MM.1S (cell line): ENCODE measurements around the gene SEPTIN5.

Experiments
- DNase-seq: peaks from one replicate; pipeline ENCODE4 v3.0.0-alpha.2; 2015
- H2AFZ ChIP-seq: fragments of 300-600 bp; sonication (generic); 2 replicates; pipeline ENCODE4 v1.6.0; 2016; ENCODE audit warnings: antibody characterized with exemption, low read length
- H3F3A ChIP-seq: fragments of 300-600 bp; sonication (generic); 2 replicates; pipeline ENCODE4 v1.6.1; 2016; ENCODE audit warnings: mild to moderate bottlenecking, antibody characterized with exemption, low read length, moderate library complexity, mixed read lengths; ENCODE audit not compliant: insufficient read depth
- H3K27ac ChIP-seq: fragments of 300-600 bp; sonication (generic); 2 replicates; pipeline ENCODE4 v1.5.1; 2016; ENCODE audit warnings: mild to moderate bottlenecking, low read length
- H3K27me3 ChIP-seq: fragments of 300-600 bp; sonication (generic); replicated peaks from 2 replicates; pipeline ENCODE4 v1.6.0; 2016; ENCODE audit warnings: low read length; ENCODE audit not compliant: insufficient read depth
- H3K36me3 ChIP-seq: fragments of 300-600 bp; sonication (generic); replicated peaks from 2 replicates; pipeline ENCODE4 v1.6.1; 2016; ENCODE audit warnings: mild to moderate bottlenecking, low read length, mixed read lengths; ENCODE audit not compliant: insufficient read depth
- H3K4me1 ChIP-seq: fragments of 300-600 bp; sonication (generic); 2 replicates; pipeline ENCODE4 v1.6.1; 2016; ENCODE audit warnings: low read length, mixed read lengths
- H3K4me2 ChIP-seq: fragments of 300-600 bp; sonication (generic); 2 replicates; pipeline ENCODE4 v1.6.0; 2016; ENCODE audit warnings: low read depth, low read length
- H3K4me3 ChIP-seq: fragments of 300-600 bp; sonication (generic); 2 replicates; pipeline ENCODE4 v1.5.1; 2016; ENCODE audit warnings: low read length, mixed read lengths
- H3K79me2 ChIP-seq: fragments of 300-600 bp; sonication (generic); 2 replicates; pipeline ENCODE4 v1.6.1; 2016; ENCODE audit warnings: mixed run types, low read length, mixed read lengths
- H3K9ac ChIP-seq: fragments of 300-600 bp; sonication (generic); 2 replicates; pipeline ENCODE4 v1.6.1; 2016; ENCODE audit warnings: low read length, mixed read lengths
- H3K9me2 ChIP-seq: fragments of 300-600 bp; sonication (generic); replicated peaks from 2 replicates; pipeline ENCODE4 v1.6.1; 2016; ENCODE audit warnings: mild to moderate bottlenecking, low read length, mixed read lengths; ENCODE audit not compliant: insufficient read depth
- H3K9me3 ChIP-seq: fragments of 300-600 bp; sonication (generic); replicated peaks from 2 replicates; pipeline ENCODE4 v1.6.1; 2016; ENCODE audit warnings: mild to moderate bottlenecking, low read length, mixed read lengths; ENCODE audit not compliant: insufficient read depth
- H4K20me1 ChIP-seq: fragments of 300-600 bp; sonication (generic); 2 replicates; pipeline ENCODE4 v1.6.1; 2016; ENCODE audit warnings: mild to moderate bottlenecking, low read length, moderate library complexity, mixed read lengths; ENCODE audit not compliant: insufficient read depth
- EZH2 ChIP-seq: fragments of 300-600 bp; sonication (generic); optimal IDR thresholded peaks from 2 replicates; pipeline ENCODE3; 2017; ENCODE audit warnings: low read depth, mild to moderate bottlenecking, antibody characterized with exemption, low read length, mixed read lengths
- EZH2phosphoT487 ChIP-seq: fragments of 300-600 bp; sonication (generic); IDR thresholded peaks from 2 replicates; pipeline ENCODE4 v1.6.1; 2018; ENCODE audit warnings: antibody characterized with exemption, low read length
- TF ChIP-seq, protein P1 (sequence below): fragments of 300-600 bp; sonication (generic); IDR thresholded peaks from 2 replicates; pipeline ENCODE4 v1.5.1; 2016; ENCODE audit warnings: antibody characterized with exemption, low read length, mixed read lengths

The SEPTIN5 gene

DNA sequence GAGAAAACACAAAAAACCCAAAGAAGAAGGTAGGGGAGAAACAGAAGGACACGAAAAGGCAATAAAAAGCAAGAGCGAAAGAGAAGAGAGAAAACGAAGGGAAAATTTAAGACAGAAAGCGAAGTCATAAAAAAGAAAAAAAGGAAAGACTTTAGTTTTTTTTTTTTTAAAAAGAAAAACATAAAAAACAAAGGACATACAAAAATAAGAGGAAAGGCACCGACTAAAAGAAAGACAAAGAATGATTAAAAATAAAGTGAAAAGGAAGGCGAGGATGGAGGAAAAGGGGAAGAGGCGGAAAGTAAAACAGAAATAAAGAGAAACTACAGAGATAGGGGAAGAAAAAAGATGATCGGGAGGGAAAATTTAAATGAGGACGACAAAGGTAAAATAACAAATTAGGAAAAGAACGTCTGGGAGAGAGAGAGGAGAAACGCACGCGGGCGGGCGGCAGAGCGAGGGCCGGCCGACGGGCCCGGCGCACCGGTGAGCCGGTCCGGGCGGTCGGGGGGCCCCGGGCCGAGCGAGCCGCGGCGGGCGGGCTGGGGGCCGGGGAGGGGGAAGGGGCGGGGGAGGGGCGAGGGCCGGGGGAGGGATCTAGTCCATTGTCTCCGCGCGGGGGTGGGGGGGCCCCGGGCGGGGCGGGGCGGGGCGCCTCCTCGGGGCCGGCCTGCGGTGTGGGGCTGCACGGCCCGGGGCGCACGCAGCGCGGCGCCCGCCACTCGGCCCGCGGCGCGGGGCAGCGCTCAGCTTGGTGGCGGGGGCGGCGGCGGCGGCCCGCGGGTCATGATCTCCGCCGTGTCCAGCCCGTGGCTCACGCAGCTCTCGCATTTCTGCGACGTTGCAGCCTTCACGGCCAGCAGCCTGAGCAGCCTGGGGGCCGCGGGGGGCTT lies 46.0 kb downstream of the SEPTIN5 start, which contains the start of gene TBX1:
TBX1 (plus strand) TSS at position 721 of the 893 bp plus-strand sequence; CDS start at position 787, 66 bp downstream.
- peaks cover 85% of the 10 kb centered on the region for H3K27me3 ChIP-seq
- TF ChIP-seq EZH2 (peak; percentile 98), EZH2phosphoT487 (peak; percentile 55; the same call in 1 of the 2 replicates)
- TF ChIP-seq, protein P1, sequence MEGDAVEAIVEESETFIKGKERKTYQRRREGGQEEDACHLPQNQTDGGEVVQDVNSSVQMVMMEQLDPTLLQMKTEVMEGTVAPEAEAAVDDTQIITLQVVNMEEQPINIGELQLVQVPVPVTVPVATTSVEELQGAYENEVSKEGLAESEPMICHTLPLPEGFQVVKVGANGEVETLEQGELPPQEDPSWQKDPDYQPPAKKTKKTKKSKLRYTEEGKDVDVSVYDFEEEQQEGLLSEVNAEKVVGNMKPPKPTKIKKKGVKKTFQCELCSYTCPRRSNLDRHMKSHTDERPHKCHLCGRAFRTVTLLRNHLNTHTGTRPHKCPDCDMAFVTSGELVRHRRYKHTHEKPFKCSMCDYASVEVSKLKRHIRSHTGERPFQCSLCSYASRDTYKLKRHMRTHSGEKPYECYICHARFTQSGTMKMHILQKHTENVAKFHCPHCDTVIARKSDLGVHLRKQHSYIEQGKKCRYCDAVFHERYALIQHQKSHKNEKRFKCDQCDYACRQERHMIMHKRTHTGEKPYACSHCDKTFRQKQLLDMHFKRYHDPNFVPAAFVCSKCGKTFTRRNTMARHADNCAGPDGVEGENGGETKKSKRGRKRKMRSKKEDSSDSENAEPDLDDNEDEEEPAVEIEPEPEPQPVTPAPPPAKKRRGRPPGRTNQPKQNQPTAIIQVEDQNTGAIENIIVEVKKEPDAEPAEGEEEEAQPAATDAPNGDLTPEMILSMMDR = no peak
- no peak within 1 kb of the TSS for H3K4me3 ChIP-seq

DNA sequence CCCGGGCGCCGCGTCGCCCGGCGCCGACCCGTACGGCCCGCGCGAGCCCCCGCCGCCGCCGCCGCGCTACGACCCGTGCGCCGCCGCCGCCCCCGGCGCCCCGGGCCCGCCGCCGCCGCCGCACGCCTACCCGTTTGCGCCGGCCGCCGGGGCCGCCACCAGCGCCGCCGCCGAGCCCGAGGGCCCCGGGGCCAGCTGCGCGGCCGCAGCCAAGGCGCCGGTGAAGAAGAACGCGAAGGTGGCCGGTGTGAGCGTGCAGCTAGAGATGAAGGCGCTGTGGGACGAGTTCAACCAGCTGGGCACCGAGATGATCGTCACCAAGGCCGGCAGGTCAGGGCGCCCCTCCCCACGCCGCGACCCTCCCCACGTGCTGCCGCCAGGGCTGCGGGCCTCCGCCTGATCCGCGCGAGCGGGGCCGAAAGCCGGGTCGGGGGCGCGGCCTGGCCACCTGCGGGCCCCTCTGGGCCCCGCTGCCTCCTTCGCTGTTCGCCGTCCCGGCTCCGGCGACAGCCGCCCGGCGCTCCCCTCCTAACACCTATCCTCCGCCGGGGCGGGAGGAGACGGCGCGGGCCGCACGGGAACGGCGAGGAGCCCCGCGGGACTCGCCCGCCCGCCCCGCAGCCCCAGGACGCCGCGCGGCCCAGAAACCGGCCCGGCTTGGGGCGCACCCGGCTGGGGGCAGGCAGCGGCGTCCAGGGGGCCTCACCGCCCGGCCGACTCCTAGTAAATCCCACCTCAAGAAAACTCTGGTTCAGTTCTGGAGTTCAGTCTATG lies 46.8 kb downstream of the SEPTIN5 start:
- Histone ChIP-seq H3K36me3 (no peaks in the 10 kb centered on the region), H4K20me1 (no peaks in the 10 kb centered on the region), H3K4me1 (0 out of 2 replicates have a peak, but pooled peaks cover 3% of the 10 kb centered on the region), H3K27ac (no peak overlapping the region), H3K9ac (no peak overlapping the region), H3K27me3 (peaks cover 82% of the 10 kb centered on the region), H3K4me3 (no peak overlapping the region), H2AFZ (no peak overlapping the region), H3K79me2 (no peaks in the 10 kb centered on the region), H3K4me2 (no peak overlapping the region), H3K9me2 (no peaks in the 10 kb centered on the region), H3F3A (peaks cover 9% of the 10 kb centered on the region), H3K9me3 (no peaks in the 10 kb centered on the region)
- TF ChIP-seq, protein P1 = no peak
- no peak for TF ChIP-seq EZH2
- TF ChIP-seq EZH2phosphoT487 = no peak
- DNase-seq = no peak

More for the DNA sequence above, 46.0 kb downstream of the SEPTIN5 start, which contains the start of gene TBX1:
- Histone ChIP-seq H3K36me3 (no peaks in the 10 kb centered on the region), H3K27ac (no peak within 1 kb of the TSS), H3K4me2 (peak within 1 kb of the TSS; percentile 54; the same call in 1 of the 2 replicates), H3F3A (peaks cover 9% of the 10 kb centered on the region), H3K79me2 (no peaks in the 10 kb centered on the region), H3K4me1 (0 out of 2 replicates have a peak, but pooled peaks cover 3% of the 10 kb centered on the region), H3K9me3 (no peaks in the 10 kb centered on the region), H2AFZ (no peak within 1 kb of the TSS), H4K20me1 (no peaks in the 10 kb centered on the region), H3K9me2 (no peaks in the 10 kb centered on the region), H3K9ac (no peak within 1 kb of the TSS)
- no peak for DNase-seq

DNA sequence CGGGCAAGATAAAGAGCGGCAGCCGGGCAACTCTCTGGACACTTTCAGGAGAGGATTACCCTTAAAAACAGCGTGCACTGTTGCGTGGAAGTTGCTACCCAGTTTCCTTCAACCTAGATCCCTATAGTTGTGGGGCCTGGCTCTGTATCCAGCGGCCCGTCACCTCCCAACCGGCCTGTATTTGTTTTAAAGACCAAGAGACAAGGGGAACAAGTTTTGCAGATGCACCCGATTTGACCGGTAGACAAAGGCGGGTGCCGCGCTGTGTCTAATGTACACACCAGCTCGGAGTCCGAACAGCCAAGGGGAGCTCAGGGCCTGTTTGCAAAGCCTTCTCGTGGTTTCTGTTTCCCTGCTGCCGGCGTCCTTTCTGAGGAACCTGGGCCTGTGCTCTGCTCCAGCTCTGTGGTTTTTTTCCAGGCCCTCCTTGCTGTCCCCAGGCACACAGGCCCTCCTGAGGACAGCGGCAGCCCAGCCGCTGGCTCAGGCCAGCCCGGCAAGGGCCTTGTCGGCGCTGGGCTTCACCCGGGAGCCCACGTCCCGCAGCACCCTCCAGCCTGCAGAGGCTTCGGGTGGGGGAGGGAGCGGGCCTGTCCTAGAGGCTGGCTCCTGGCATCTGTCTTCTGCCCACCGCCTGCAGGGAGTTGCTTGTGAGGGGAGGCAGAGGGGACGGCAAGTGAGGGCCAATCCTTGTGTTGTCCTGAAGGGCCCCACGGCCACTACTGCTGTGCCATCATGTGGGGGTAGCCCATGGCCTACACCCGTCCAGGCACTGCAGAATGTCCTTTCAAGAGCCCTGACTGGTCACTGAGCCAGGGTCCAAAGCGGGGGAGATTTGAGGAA lies 47.6 kb downstream of the SEPTIN5 start:
- Histone ChIP-seq H3K4me1 (no peaks in the 10 kb centered on the region), H3K9me2 (no peaks in the 10 kb centered on the region), H3F3A (peaks cover 9% of the 10 kb centered on the region), H3K36me3 (no peaks in the 10 kb centered on the region), H3K4me3 (no peak overlapping the region), H3K9ac (no peak overlapping the region), H3K27ac (no peak overlapping the region), H4K20me1 (no peaks in the 10 kb centered on the region), H2AFZ (no peak overlapping the region), H3K9me3 (no peaks in the 10 kb centered on the region), H3K79me2 (no peaks in the 10 kb centered on the region), H3K27me3 (peaks cover 82% of the 10 kb centered on the region), H3K4me2 (no peak overlapping the region)
- DNase-seq = no peak
- TF ChIP-seq, protein P1 = no peak
- TF ChIP-seq EZH2 = no peak
- TF ChIP-seq EZH2phosphoT487 = no peak
